ELF-1 (cell line): ENCODE data around the gene CPT2.

Experiments
- DNase-seq: peaks from one replicate; pipeline ENCODE4 v3.0.0-alpha.2; 2016; ENCODE audit warnings: low read depth, low spot score

The CPT2 gene

DNA sequence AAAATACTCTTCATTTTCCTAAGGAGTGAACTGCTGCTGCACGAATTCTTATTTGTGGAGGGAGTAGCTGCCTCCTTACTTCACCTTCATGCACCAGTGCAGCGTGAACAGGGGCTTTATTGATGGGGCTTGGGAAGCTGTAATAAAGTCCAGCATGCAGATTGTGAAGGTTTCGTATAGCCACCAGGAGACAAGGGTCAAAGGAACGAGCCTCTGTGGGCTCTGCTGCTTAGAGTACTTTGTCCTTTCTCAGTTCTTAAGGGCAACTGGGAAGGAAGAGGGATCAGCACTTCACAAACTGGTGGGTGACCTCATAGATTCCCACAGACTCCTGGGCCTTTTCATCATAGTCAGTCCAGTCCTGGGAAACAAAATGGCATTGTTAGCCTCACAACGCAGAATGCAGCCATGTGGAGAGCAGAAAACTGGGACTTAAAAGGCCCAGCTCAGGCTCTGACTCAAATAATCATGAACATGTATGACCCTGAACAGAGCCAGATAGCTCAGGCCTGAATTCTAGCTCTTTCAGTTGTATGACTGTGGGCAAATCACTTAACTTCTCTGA lies 17.8 kb downstream of the CPT2 start:
- DNase-seq = no peak

DNA sequence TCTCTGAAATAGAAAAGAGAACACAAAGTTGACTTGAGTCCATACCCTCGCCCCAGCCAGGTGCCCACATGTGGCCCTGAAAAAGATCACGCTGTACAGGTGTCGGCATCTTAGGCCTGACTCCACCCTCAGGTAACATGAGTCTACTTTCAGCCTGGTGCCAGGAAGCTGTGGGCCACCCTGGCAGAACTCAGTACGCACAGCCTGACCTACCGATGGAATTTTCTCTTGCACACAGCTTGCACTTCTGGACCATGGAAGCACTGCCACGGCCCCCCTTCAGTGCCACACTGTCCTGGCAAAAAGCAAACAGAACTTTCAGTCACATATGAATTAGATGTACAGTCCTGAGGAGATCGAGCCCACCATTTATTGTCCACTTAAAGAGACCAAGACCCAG lies 21.6 kb downstream of the CPT2 start:
- DNase-seq = no peak

DNA sequence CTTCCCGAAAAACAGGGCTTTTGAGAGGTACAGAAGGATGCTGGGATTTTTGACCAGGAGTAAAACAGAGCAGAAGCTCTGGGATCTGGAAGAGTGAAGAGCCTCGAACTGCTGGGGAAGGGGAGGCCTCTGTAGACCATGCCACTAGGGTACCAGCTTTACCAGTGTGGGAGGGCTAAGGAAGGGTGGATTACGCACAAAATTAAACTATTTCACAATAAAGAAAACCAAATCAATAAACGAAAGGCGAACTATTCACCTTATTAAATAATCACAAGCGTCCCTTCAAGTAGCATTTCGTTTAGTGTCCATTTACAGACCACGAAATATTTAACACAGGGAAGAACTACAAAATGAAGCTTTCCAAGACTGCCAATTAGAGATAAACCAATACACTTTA lies 23.1 kb downstream of the CPT2 start:
- no peak for DNase-seq

DNA sequence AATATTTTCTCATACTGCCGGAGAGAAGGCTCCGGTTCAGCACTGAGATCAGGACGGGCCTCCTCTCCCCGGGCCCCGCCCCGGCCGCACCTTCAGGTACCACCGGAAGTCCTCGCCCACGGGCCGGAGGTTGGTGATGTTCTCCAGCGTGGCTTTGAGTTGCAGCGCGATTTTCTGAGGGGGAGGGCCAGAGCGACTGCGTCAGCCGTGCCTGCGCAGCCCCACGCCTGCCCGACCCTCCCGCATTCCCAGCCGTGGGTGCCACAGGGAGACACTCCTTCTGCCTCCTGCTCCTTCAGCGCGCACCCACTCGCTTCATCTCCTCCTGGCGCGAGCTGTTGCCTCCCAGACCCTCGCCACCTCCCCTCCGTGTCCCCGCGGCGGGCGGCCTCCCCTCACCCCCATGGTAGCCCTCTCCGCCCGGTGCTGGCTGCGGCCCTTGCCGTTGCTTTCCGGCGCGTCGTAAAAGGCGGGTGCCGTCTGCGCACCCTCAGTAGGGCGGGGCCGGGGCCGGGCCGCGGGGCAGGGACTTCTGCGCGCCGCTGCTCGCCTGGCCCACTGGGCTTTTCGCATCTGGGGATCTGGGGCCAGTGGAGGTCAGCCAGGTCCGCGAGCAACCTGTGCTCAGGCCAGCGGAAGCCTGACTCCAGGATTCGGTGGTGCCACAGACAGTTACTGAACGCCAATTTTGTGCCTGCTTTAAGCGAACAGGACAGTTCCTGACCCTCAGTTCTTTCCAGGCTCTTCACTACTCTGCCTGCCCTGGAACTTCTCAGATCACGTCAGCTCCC lies 23.7 kb downstream of the CPT2 start, which contains the start of gene CZIB:
TSS of gene CZIB (minus strand) at position 464 of the 791 bp plus-strand sequence. CDS start at position 405, 59 bp downstream.
- peak; percentile 92 for DNase-seq

DNA sequence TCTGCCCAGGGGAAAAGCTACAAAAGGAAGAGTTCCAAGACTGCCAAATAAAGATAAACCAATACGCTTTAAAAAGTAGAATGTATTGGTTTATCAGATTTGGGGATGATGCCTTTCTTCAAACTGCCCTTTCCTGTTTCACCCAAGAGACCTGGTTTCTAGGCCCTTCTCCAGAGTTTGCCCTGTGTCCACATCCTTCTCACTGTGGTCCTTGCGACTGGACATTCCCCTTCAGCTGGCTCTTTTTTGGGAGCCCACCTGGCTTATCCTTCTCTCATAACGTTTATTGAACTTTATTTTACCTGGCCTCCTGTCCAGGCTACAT lies 24.3 kb downstream of the CPT2 start:
- DNase-seq = no peak

DNA sequence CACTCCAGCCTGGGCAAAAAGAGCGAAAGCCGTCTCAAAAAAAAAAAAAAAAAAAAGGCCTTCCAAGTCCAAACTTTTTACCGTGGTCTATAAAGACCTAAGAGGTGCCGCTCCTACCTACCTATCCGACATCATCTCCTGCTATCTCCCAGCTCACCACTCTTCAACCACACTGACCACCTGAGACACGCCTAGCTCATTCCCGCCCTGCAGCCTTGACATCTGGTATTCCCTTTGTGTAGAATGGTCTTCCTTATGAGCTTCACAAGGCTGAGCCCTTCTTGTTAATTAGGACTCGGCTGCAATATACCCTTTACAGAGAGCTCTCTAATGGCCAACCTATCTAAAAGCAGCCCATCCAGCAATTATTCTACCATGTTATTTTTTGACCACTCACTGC lies 41.0 kb downstream of the CPT2 start:
- no peak for DNase-seq

DNA sequence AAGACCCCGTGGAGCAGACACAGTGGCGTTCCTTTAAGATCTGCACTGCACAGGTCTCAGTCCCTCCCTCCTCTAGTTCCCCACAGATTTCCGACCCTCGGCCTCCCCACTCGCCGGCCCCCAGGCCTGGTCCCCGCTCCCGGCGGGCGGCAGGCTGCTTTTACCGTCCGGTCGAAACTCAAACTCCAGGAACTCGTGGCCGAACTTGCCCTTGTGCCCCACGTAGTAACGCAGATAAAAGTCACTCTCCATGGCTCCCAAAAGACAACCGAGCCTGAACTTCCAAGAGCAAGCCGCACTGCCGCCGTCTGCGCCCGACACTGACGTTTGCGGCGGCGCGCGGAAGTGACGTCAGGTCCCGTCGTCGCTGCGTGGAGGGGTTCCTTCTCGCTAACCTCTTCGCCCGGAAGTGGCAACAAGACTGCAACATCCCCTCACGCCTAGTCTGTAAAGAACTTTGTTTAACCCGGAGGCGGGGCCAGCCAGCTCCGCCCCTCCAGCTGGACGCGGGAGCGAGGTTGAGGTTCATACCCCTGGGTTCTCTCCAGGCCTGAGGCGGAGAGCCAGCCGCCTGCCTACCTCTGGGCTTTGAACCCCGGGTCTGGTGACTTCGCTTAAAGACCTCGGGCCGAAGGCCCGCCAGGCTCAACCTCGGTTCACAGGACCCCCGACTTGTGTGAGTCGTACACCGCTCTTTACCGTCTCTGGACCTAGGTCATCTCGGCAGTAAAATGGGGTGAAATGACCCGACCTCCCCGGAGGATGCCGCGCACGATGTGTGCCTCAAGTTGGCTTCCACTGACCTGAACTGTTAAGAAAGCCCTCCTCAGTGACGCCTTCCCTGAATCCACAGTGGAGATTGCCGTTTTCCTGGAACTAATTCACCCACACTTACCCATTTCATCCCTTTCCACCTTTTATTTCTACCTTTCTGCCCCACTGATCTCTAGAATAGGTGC lies 41.9 kb downstream of the CPT2 start, which contains the start of gene MAGOH:
TSS of gene MAGOH (minus strand) at position 322 of the 959 bp plus-strand sequence. CDS start at position 252, 70 bp downstream.
- peak; percentile 99 for DNase-seq

DNA sequence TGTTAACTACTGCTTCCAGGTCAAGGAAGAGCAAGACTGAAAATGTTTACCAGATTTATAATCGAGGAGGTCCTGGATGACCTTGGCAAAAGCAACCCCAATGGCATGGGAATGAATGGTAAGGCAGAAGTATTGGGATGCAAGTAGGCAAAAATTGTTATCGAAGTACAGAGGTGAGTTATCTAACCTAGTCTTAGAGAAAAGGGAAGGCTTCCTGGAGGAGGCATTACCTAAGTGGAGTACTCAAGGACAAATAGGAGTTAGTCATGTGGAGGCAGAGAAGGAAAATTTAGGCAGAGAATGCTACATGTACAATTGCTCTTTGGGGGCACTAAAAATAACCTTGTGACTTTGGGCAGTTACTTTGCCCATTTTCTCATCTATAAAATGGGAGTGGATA lies 45.2 kb downstream of the CPT2 start:
- no peak for DNase-seq

DNA sequence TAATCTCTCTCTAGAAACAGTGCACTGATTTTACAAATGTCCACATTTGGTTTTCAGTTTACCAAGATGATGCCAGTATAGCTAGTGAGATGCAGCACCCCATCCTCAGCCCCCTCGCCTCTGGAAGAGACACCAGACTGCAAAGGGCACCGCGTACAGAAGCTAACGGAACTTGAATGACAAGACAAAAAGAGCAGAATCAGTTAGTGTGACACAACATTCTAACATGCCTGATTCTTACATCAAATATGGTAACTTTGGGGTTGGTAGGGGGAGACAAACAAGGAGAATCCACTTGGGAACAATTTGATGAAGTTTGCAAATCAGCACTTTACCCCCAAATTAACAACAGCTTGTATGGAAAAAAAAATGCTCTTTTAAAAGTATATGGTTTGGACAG lies 45.8 kb downstream of the CPT2 start:
- no peak for DNase-seq

DNA sequence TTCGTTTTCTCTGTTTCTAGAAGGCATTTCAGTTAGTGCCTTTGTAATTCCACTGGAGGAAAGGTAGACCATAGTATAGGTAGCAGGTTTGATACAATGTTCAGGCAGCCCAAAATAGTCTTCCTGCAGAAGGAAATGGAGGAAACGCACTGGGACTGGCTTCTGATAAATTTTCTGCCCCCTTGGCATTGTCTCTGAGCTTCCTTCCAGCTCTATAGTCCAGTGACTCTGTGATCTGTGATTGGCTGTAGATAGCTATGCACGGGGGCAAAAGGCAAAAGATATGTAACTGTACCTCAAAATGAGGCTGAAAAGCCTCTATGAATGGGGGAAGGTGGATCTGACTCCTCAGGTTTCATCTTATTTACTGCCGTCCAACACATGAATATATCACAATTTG lies 47.5 kb downstream of the CPT2 start:
- DNase-seq = no peak

DNA sequence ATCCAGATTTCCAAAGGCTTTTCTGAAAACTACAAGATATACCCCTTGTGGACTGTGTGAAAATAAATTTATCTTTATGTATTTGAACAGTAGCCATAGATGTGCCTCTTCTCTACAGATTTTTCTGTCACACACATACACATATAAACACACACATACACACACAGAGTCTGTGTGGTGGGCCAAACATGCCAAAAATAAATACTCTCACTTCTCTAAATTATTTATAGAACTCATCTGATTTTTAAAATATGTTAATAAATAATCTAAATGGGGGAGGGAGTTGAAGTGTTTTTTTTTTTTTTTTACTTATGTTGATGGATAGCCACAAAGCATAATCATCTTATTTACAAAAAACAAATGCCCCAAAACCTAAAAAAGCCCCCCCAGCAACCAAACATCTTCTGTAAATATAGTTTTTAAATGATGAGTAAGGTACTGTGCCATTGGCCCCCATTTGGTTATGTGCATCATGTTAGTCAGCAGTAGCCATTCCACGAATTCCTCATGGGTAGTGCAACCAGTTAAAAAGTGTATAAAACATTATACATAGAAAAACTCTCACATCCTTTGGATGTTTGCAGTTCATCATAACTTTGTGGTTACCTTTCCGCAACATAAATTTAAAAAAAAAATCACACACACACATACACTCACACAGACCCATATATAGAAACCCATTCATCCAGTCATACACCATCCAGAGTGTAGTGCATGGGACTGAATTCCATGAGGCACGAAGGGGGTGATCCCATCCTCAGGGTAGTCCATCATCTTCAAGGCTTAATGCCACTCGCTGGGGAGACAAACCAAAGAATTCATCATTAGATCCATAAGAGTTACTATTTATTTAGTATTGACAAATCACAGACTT lies 49.9 kb downstream of the CPT2 start:
- no peak for DNase-seq

DNA sequence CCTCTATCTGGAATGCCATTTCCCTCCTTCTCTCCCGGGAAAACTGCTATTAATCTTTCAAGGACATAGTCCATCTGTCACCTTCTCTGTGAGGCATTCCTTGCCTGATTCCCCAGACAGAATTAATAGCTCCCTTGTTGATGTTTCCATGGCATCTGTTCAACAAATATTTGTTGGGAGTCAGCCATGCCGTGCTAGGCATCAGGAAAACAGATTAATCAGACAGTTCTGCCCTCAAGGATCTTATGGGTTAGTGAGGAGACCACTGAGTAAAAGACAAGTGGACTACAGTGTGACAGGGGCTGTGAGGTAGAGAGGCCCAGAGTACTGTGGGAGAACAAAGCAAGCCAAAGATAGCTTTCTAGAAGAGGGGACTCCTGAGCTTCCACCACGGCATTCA lies 53.1 kb downstream of the CPT2 start:
- DNase-seq = no peak

DNA sequence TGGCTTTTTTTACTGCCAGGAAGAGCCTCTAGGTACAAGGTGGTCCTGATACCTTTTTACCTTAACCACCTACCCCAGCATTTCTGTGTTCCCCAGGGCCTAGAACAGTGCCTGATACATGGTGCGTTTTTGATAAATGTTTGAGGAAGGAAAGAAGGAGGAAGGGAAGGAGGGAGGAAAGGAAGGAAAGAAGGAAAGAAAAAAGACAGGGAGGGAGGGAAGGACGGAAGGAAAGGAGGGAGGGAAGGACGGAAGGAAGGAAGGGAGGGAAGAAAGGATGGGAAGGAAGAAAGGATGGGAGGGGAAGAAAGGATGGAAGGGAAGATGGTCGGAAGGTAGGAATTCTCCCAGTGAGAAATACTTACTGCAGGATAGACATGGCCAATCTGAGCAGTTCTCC lies 53.7 kb downstream of the CPT2 start:
- DNase-seq = no peak

DNA sequence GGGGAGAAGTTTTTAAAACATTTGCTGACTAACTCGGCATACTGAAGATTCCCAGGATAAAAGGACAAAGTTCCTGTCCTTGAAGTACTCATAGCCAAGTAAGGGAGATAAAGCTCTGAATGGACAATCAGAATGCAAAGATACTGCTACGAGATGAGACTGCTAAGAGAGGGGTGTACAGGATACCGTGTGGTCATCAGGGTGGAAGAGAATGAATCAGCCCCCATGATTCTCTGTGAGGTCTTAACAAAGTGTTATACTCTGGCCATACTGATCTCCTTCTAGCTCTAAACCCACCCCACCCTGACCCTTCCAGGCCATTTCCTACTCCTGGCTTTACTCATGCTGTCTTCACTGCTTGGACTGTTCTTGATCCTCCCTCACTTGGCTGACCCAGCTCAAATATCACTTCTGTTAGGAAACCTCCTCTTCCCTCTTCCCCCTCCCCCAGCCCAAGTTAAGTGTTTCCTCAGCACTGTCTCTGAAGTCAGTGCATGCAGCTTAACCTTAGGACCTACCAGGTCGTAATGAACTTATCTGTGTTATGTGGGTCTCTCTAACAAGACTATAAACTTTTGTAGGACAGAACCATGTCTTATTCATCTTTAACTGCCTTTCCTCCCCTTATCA lies 57.5 kb downstream of the CPT2 start:
- DNase-seq = peak; percentile 75

DNA sequence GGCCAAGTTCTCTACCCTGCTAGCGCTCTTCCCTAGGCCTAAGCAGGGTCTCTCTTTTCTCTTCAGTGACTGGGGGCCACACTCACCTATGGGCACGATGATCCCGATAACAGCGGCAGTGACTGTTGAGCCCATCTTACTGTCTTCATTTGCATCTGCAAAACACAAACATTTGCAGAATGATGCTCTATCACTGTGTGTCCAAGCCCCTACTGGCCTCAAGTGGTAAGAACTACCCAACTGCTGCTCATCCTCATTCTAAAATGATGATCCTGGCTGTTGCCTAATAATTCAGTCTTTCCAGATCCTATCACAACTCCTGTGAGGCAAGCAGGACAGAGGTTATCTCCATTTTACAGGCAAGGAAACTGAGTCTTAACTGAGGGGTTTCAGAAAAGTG lies 58.4 kb downstream of the CPT2 start:
- no peak for DNase-seq

DNA sequence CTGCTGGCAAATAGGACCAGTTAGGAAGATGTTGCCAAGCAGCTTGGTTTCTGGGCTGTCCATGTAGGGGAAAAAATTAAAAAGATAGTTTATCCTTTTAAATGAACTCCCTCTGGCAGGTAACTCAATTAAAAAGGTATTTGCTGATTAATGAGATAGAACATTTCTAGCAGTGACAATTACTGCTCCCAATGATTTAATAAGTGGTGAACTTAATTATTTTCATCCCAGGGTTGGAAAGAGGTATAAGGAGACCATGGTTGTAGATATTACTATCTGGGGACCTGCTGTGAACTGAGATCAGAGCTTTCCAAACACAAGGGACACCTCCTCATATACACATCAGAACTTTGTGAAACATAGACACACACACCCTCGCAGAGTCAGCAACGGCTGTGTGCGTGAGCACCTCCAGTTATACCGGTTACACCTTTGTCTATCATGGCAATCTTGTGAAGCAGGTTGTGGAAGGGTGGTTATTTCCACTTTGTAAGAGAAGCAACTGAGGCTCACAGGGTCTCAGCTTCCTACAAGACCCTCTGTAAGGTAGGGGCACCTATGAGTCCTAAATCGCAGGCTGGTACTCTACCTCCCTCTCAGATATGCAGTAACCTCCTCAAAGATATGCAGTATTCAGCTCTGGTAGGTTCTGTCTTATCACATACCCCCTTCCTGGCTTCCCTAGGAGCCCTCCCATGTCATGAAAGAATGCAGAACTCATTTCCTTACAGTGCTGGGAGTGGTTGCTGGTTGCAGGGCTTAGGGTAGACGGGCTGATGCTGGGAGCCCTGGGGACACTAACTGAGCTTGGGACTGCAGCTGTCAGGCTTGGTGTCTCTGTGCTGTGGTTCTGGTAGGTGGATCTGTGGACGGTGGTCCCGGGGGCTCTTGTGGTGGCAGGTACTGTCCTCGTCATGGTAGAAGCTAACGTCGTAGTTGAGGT lies 60.2 kb downstream of the CPT2 start:
- no peak for DNase-seq

DNA sequence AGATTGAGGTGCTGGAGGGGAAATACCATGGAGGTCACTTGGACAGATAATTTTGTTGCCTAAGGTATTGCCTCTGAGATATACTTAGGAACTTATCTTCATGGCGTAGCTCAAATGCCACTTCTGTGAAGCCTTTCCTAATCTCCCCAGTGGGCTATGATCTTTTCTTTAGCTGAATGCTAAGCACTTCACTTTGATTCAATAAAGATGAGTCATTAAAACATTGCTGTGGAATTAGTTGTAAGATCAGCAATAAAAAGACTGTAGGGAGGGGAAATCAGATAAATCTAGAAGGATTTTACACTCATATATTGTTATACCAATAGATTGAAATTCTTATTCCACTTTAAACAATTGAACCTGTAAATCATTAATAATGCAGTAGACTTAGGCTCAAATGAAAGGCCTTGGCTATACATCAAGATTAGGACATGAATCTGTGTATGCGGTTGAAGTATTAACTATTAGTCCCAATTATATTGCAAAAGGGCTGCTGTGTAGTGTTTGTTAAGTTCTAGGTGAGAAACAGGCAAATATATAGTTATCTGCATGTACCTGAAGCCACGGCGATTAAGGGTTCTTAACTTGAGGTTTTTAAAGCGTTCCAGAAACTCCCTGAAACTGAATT lies 60.9 kb downstream of the CPT2 start:
- DNase-seq = no peak

DNA sequence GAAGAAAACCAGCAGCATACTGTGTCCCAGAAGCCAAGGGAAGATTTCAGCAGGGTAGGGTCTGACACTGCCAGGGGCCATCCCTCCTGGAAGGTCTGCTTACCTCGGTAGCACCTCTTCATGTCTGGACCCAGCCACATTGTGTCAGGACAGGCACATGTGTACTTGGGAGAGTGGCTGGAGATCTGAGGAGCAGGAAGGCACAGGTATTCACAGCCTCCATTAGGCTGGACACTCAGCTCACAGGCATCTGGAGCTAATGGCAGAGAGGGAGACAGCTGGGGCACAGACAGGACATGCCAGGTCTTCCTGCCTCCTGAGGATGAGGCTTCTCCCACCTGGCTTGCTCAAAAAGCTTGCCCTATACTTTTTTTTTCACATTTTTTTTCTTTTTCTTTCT lies 61.6 kb downstream of the CPT2 start:
- DNase-seq = no peak

DNA sequence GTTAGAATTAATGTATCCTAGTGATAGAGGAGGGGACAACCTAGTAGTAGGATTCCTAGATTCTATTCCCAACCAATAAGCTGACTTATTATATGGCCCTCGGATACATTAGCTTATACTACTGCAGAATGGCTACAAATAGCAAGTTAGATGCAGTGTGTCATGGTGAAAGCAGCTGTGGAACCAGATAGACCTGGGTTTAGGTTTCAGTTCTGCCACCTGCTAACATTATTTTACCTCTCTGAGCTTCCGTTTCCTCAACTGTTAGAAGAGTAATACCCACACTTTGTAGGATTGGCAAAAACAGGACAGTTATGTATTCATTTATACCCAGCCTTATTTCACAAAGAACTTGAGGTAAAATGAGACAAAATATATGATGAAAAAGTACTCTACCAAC lies 63.3 kb downstream of the CPT2 start:
- DNase-seq = no peak
